ENCODE measurements around the gene LRRTM2.
"Not testable (repeated sequence)": the region's sequence is repeated elsewhere in the genome, so short reads cannot be mapped to it uniquely, and the experiment has no call there.

The LRRTM2 gene

GRCh38 chr5:138843316-138844124 is 31.6 kb downstream of the LRRTM2 start:
- in situ Hi-C loops (cut with HindIII; ENCODE audit: low sequenced_read_pairs) = no loop called here

GRCh38 chr5:138841531-138841930 is 33.6 kb downstream of the LRRTM2 start:
- in situ Hi-C loops (cut with HindIII; ENCODE audit: low sequenced_read_pairs) = no loop called here

GRCh38 chr5:138840103-138840502 is 35.0 kb downstream of the LRRTM2 start:
- in situ Hi-C loops (cut with HindIII; ENCODE audit: low sequenced_read_pairs) = no loop called here

GRCh38 chr5:138837160-138837559 is 38.0 kb downstream of the LRRTM2 start:
- in situ Hi-C loops (cut with HindIII; ENCODE audit: low sequenced_read_pairs) = no loop called here

DNA sequence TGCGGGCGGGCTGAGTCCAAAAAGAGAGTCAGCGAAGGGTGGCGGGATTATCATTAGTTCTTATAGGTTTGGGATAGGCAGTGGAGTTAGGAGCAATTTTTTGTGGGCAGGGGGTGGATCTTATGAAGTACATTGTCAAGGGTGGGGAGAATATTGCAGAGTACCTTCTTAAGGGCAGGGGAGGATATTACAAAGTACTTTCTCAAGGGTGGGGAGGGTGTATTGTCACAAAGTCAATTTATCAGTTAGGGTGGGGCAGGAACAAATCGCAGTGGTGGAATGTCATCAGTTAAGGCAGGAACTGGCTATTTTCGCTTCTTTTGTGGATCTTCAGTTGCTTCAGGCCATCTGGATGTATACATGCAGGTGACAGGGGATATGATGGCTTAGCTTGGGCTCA is 40.3 kb downstream of the LRRTM2 start:
- in situ Hi-C loops (cut with HindIII; ENCODE audit: low sequenced_read_pairs) = not testable (repeated sequence)

- in situ Hi-C loops (cut with HindIII; ENCODE audit: low sequenced_read_pairs) = no loop called here
Measured at GRCh38 chr5:138833726-138834480, 41.2 kb downstream of the LRRTM2 start.

DNA sequence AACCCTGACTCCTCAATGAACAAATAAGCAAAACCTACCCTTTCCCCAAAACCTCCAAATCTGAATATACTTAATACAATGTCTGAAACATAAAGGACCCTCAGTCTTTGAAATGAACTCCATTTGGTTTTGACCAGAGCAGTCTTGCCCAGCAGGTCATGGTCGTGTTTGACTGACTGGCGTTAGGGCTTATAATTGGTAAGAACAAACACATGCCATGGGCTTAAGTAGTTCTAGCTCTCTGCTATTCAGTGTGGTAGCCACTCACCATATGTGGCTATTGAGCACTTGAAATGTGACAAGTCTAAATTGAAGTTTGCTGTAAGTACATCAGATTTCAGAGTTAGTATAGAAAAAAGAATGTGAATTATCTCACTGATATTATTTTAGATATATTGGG is 42.1 kb downstream of the LRRTM2 start:
- in situ Hi-C loops (cut with HindIII; ENCODE audit: low sequenced_read_pairs) = no loop called here

GRCh38 chr5:138832218-138832617 is 42.9 kb downstream of the LRRTM2 start:
- in situ Hi-C loops (cut with HindIII; ENCODE audit: low sequenced_read_pairs) = no loop called here

DNA sequence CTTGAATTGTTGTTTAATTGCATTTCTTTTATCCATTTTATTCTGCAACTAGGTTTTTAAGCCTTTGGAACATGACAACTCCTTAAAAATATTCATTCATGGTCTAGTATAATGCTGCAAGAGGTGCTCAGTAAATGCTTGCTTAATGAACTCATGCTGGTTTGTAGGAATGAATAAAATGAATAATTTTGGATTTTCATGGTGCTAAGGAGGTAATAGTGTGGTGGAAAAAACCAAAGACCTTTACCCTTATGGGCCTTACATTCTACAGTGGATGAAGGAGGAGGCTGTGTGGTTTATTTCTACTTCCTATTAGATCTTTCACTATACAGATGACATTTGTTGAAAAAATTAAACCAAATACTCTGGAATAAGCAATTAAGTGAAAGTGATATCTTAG is 43.4 kb downstream of the LRRTM2 start:
- in situ Hi-C loops (cut with HindIII; ENCODE audit: low sequenced_read_pairs) = no loop called here

GRCh38 chr5:138829341-138829740 is 45.8 kb downstream of the LRRTM2 start:
- in situ Hi-C loops (cut with HindIII; ENCODE audit: low sequenced_read_pairs) = no loop called here

GRCh38 chr5:138828556-138828955 is 46.6 kb downstream of the LRRTM2 start:
- in situ Hi-C loops (cut with HindIII; ENCODE audit: low sequenced_read_pairs) = no loop called here

- in situ Hi-C loops (cut with HindIII; ENCODE audit: low sequenced_read_pairs) = no loop called here
Measured at GRCh38 chr5:138824924-138825863, 49.9 kb downstream of the LRRTM2 start.

DNA sequence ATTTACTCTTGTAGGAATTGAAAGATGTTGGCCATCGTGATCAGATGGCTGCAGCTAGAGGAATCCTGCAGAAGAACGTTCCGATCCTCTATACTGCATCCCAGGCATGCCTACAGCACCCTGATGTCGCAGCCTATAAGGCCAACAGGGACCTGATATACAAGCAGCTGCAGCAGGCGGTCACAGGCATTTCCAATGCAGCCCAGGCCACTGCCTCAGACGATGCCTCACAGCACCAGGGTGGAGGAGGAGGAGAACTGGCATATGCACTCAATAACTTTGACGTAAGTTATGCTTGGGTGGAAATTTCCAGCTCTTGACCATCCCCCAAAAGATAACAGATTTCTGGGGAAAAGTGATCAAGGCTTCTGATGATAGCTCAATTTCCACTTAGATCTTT is 50.6 kb downstream of the LRRTM2 start:
- in situ Hi-C loops (cut with HindIII; ENCODE audit: low sequenced_read_pairs) = no loop called here

GRCh38 chr5:138820695-138821094 is 54.4 kb downstream of the LRRTM2 start:
- in situ Hi-C loops (cut with HindIII; ENCODE audit: low sequenced_read_pairs) = no loop called here

DNA sequence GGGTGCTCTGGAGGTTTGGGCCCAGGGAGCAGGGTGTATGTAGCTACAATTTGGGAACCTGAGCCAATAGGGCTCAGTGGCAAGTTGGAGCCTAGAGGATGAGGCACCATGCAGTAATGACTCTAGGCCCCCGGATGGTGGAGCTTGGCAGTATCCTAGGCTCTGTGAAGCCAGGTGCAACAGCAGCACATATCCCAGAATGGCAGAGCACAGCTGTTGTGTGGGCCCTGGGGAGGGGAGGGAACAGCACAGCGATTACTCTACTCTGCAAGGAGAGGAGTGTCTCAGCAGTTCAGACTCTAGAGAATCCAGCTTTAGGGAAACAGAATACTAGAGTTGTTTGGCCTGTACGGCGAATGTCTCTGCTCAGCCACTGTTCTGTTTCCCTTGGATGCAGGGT is 56.1 kb downstream of the LRRTM2 start:
- in situ Hi-C loops (cut with HindIII; ENCODE audit: low sequenced_read_pairs) = no loop called here

Data from endothelial cell of hepatic sinusoid (primary cell).